SIG-M5 treated with dmso at 0.1 percent for 504 hours (cell line): Measurements from ENCODE around the gene CYS1.

Experiments used
- DNase-seq: peaks from one replicate; lab custom pipeline; 2025; ENCODE audit not compliant: unreplicated experiment; lab: John Stamatoyannopoulos, UW

The CYS1 gene

DNA sequence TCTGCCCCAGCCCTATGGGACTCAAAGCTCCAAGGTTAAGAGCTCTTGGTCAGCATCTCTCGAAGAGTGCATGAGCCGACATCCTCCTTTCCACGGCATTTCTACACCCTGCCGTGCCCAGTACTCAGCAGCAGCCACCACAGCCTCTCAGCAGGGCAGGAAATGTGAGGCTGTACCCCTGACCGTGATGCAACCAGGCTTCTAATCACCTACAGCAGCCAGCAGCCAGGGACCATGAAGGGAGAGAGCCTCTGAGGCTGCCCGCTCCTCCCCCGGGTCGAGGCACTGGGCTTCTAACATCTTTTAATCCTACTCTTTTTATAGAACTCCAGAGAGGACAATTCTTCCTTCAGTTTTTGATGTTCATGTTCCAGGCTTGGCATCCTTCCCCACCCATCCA lies 6.5 kb downstream of the CYS1 start:
- DNase-seq, result no peak

DNA sequence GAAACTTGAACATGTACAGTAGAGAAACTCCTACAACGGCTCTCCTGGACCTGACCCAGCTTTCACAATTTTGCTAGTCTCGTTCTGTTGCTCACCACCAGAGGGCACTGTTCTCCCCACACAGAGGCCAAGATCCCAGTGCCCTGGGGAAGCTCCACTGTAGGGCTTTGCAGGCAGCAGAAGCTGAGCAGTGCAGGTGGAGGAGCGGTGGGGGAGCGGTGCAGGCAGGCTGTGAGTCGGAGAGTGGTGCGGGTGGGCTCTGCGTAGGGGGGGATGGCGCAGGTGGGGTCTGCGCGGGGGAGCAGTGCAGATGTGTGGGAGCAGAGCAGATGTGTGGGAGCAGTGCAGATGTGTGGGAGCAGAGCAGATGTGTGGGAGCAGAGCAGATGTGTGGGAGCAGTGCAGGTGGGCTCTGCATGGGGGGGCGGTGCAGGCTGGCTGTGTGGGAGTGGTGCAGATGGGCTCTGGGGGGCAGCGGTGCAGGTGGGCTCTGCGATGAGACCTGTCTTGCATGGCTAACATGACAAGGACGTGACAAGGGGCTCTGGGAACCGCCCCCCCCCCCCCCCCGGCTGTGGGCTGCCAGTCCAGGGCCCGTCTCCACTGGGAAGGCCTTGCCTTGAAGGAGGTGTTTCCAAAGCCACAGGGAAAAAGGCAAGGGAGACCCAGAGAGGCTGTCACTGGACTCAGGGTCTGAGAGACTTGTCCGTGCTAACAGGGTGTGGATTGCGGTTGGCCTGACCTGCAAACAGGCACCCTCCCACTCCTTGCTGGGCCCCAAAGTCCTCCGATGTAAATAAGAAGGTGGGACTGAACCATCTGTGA lies 7.3 kb downstream of the CYS1 start:
- peak; percentile 94 for DNase-seq

DNA sequence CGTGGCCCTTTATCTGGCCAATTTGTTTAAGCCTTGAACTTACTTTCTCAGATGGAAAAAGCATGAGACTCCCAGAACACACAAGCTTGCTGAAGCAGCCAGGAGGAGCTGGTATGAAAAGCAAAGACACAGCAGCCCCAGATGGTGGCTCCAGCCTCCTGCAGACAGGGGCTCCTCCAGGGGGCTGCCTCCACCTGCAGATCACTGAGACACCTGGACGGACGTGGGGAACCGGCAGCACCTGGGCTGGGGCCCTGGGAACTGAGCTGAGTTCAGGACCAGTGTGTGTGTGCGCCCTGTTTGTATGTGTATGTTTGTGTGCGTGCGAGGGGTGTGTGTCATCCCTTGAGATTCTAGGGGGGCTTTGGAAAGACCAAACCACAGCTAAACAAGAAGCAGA lies 8.6 kb downstream of the CYS1 start:
- no peak for DNase-seq

DNA sequence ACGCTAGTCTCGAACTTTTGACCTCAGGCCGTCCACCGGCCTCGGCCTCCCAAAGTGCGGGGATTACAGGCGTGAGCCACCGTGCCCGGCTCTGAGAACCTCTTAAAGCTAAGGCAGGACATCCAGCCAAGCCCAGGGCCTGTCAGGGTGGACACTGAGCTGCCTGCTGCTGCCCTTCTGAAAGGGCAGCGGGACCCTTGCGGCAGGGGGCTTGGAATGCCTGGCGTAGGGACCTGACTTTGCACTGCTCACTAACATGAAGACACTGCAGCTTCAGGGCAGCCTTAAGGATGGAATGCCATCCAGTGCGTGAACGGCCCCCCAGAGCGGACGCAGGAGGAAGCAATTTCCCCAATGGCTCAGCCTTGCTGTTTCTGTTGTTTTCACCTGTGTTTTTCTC lies 9.0 kb downstream of the CYS1 start:
- no peak for DNase-seq

DNA sequence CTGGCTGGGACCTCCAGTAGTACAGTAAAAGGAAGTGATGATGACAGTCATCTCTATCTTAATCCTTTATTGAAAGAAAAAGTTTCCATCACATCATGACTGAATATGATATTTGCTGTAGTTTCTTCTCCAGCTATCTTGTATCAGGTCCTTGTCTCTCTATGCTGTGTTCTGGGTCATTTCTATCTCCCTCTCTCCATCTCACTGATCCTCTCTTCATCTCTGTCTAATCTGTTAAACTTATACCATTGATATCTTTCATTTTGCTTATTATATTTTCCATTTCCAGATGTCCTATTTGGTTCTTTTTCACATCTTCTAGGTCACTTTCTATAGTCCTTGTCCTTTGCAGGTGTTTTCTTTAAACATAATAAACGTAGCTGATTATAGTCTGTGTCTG lies 12.3 kb downstream of the CYS1 start:
- DNase-seq, result no peak

DNA sequence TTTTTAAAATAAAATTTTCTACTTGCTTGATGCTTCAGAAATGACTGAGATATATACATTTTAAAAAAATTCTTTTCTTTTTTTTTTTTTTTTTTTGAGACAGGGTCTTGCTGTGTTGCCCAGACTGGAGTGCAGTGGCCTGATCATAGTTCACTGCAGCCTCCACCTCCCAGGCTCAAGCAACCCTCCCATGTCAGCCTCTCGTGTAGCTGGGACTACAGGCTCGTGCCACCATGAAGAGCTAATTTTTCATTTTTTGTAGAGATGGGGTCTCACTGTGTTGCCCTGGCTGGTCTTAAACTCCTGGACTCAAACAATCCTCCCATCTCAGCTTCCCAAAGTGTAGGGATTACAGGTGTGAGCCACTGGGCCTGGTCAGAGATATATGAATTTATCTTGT lies 12.9 kb downstream of the CYS1 start:
- no peak for DNase-seq

DNA sequence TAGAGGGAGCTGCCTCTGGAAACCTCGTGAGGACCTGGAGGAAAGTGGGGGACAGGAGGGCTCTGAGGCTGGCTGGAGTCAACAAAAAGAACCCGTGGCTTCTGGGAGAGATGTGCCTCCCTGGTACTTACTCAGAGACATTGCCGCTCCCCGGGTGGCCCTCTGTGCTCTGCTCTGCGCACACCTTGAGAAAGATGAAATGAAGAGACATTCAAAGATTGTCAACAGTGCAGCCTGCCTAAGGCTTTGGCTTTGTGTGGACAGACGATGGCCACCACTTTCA lies 14.5 kb downstream of the CYS1 start:
- no peak for DNase-seq

DNA sequence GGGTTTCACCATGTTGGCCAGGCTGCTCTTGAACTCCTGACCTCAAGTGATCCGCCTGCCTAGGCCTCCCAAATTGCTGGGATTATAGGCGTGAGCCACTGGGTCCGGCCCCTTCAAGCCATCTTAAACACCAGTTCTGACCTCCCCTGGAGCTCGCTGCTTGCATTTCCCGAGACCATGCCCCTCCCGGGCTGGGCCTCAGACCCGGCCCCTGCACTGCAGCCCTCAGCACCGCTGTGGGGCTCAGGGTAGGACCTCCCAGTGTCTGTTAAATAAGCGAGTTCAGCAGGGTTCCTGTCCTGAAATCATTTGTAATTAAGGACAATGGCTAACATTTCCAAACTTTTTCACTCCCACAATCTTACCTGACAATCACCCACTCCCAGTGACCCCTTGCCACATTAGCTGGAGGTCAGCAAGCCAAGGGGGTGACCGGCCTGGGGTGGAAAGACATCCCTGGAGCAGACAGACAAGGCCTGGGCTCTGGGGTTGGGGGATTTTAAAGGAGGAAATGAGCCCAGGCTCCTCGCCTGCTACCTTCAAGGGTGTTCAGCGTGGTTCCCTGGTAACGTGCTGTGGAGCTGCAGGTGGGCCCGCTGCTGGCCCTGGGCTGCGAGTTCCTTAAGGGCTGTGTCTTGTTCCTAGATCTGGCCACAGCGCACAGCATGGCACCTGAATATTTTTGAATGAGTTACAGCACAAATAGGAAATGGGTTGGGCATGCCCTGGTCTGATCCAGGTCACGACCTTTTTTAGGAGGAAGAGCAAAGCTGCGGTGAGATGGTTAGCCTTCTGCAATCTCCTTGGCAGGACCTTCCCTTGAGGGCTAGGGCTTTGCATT lies 15.1 kb downstream of the CYS1 start:
- no peak for DNase-seq

DNA sequence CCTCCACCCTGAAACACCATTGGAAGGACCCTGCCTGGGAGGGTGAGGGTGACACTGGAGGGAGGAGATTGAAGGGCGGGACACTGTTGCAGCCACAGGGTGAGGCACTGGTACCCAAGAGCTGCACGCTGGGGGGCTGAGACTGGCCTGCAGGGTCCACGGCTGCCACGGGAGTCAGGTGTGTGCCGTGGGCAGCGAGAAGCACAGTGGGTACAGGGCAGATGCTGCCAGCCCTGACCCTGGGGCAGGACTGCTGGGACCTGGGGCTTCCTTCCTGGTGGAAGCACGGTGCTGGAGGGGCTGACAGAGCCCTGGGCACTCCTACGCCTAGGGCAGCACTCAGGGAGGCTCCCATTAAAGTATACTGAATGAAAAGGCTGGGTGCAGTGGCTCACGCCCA lies 16.6 kb downstream of the CYS1 start:
- DNase-seq, result no peak

DNA sequence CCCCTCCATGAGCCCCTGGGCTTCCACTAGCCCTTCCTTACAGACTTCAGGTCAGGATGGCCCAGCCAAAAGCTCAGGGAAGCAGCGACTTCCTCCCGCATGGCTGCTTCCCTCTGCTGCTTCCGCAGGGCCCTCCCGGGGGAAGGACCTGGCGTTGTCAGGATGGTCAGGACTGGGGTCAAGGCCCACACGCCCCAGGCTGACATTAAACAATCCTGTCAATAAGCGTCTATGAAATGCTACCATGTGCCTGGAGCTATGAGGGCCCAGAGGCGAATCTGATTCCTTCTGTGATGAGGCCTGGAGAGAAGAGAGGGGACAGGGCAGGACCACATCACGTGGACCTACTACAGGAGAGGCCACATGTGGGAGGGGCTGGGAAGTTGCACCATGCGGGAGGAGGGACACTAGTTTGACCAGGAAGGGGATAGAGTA lies 17.3 kb downstream of the CYS1 start:
- no peak for DNase-seq

DNA sequence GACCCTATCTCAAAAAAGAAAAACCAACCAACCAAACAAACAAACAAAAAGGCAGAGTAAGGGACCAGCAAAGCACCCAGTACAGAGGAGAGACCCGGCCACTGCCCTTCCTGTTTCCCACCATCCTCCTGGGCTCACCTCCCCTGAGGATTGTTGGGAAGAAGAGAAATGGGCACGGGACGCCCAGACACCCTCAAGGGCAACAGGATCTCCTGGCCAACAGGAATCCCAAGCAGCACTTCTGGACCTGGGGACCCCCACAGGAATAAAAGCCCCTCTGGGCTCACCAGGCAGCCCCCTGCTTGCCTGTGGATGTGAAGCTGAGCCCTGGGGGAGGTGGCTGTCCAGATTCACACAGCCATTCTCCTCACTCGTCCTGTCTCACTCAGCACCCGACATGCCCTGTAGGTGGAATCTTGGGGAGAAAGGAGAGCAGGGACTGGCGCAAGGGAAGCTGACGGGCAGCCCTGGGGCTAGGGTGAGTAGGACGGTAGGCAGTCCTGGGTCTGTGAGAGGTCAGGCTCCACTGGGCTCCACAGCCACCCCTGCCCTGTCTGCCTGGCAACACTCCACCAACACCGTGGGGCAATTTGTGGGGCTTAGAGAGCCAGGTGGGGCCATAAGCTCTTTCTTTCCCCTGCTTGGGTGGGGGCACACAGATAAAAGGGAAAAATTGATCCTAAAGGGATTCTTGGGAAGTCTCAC lies 18.8 kb downstream of the CYS1 start:
- DNase-seq, result no peak

DNA sequence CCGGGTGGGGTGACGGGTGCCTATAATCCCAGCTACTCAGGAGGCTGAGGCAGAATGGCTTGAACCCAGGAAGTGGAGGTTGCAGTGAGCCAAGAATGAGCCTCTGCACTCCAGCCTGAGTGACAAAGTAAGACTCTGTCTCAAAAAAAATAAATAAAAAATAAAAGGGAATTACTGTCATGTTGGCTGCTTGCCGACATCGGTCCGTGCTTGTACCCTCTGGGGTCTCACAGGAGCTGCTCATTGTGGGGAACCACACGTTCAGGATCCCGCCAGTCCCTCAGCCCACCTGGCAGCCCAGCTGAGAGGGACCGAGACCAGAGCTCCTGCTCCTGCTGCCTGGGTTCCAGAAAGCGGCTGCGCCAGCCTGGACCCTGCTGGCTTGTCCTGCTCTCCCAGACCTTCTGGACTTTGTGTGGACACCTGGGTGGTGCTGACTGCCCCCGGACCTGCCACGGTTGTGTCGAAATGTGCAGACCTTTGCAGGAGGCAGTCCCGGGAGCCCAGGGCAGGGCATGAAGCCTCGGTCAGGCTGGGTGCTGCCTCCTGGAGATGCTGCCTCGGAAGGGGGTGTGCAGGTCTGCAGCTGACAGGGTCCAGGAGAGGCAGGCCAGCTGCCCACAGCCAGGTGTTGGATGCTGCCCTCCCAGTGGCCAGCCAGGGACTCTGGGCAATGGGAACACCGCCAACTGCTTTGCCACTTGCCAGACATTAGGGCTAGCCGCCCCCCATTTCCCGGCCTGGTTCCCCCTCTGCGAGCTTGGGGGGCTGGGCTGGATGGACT lies 20.5 kb downstream of the CYS1 start:
- DNase-seq, result no peak

DNA sequence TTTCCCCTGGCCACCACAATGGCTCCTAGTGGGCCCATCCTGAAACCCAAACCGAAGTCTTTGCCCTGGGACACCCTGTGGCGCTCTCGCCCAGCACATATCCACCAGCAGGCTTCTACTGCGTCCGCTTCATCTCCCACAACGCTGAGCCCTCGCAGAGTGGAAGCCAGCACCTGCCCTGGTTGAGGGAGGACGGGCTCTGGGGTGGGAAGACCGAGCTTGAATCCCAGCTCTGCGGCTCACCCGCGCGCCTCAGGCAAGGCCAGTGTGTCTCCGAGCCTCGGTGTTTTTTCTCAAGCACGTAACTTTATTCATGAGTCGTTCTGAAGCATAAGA lies 21.2 kb downstream of the CYS1 start:
- no peak for DNase-seq

DNA sequence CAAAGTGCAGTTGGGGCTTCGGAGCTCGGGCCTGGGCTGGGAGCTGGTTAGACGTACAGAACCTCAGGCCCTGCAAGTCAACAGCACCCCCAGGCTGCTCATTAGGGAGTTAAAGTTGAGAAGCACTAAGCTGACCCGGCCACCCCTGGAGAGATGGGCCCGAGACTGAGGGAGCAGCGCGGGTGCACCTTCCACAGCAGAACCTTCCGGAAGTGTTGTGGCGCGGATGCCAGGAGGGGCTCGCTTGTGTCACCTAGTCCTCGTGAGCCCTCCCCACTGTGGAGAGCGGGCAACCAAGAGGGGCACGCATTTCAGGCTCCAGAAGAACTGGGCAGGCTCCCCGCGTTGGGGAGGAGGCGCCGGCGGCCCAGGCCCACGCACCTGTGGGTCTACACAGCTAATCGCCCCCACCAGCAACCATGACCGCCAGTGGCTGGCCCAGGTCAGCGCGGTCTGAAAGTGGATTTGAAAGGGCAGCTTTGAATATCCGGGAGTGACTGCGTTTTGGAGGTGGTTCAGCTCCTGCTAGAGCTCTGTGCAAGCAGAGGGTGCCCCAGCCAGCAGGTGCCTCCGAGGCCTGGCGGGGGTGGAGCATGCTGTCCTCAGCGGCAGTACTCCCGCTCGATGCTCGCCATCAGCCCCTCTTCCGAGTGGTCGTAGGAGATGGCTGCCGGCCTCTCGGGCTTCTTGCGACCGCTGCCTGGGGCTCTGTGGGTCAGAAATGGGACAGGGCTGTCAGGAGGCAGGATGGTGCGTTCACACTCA lies 21.8 kb downstream of the CYS1 start:
- no peak for DNase-seq

DNA sequence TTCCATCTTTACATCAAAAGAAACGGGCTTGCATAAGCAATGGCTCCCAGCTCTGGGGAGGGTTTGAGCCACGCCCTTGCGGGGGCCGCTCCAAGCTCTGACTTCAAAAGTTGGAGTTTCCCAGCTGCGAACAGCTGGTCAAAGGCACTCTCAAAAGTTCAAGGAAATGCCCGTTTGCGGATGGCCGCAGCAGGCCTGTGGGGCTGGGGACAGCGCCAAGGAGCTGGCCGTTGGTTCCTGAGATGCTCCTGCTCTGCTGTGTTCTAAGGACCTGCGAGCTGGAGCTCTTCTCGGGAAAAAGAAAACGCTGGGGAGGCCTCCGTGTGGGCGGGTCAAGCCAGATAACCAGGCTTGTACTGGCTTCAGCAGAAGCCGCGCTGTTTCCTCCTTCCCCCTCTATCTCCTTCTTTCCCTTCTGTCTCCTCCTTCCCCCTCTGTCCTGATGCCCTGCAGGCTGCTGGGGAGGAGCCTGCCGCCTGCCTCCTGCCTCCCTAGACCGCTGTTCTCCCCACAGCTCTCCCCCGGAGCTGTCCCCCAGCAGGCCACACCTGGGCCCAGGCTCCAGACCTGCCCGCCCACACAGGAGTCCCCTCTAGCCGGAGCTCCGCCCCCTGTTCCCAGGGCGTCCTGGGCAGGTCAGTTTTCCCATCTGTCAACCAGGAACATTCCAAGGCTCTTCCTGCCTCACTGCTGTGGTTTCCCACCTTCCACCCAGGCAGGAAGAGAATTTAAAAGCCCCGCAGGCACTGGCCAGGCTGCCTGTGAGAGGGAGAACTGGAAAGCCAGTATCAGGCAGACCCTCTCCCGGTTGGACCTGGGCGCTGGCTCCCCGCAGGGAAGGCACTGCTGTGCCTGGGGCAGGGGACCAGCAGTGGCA lies 22.7 kb downstream of the CYS1 start:
- peak; percentile 42 for DNase-seq

DNA sequence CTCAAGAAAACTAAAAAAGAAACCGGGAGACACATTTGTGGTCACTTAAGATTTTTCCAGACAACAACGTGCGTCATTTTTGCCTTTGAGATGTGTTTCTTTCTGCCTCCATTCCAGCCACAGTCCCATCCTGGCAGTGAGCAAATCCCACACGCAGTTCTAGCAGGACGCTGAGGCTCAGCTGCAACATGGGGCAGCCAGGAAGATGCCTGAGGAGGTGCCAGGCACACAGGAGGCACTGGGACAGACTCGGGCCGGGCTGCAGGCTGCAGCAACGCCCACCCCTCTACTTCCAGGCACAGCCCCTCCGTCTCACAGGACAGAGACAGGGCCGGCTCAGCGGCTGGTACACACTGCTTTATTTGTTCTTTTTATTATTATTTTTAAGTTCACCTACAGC lies 23.8 kb downstream of the CYS1 start:
- DNase-seq, result no peak

DNA sequence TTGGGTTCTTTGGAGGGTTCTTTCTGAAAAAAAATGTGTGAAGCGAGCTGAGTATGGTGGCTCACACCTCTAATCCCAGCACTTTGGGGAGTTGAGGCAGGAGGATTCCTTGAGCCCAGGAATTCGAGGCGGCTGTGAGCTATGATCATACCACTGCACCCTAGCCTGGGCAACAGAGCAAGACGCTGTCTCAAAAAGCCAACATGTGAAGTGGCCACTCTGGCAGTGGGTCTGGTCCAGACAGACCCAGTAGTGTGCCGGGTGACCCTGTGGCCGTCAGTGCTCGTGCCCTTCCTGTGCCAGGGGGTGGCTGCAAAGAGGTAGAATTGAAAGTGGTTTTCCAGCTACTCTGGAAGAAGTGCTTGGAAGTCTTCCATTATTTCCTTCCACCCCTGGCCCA lies 25.2 kb downstream of the CYS1 start:
- no peak for DNase-seq

DNA sequence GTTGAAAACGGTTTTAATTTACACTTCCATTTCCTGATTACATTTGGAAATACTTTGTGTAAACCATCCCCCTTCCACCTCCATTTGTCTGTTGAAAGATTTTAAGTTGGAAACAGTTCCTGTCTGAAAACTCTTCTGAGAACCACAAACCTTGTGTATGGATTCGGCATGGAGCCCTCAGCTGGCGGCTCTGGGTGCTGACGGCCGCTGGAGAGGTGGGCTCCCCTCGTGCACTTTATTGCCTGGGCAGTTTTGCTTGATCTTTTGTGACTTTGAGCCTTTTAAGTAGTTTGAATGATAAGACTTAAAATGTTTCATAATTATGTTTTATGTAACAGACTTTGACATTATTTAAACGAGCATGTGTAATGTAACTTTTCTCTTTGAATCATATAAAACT lies 25.8 kb downstream of the CYS1 start:
- no peak for DNase-seq

DNA sequence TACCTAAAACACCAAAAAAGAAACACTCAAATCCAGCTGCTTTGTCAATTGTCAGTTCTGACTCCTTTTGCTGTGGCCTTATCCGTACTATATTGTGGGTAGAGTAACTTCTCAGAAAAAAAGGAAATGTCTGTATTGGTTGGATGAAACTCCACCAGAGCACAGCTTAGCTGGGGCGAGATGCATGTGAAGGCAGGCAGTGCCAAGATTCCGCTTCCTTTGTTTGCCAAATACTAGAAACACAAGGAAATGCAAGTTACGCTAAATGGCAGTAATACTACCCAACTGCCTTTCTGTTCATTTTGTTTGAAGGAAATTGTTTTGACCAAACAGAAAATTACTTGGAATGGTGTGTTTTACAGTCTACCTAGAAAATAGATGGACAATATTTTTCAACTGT lies 26.9 kb downstream of the CYS1 start:
- DNase-seq, result no peak

DNA sequence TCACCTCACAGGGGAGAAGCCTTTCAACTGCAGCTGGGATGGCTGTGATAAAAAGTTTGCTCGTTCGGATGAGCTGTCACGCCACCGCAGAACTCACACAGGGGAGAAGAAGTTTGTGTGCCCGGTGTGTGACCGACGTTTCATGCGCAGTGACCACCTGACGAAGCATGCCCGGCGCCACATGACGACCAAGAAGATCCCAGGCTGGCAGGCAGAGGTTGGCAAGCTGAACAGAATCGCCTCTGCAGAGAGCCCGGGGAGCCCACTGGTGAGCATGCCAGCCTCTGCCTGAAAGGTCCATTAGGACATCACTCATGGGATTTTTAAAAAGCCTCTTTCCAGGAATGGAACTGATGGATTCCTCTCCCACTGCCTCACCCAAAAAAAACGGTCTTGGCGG lies 28.0 kb downstream of the CYS1 start:
- DNase-seq, result no peak
